ENCODE data around the gene LCLAT1. TPM values are rescaled to one million over a fixed set of nuclear protein-coding genes. Genes with fewer than 3 reads are reported as not detected.
A peak's percentile ranks its signal among the peaks of the same experiment; 100 is the strongest.

The LCLAT1 gene
- polyA plus RNA-seq, 1 donor (not counting 4 experiments of a cell fraction or from before 2014, with no cell fraction given) = 17.1 TPM

GRCh38 chr2:30422444-30423040, 24.5 kb upstream of the LCLAT1 start:
- Histone ChIP-seq H3K9ac (ENCODE audit: control insufficient read depth, extremely low read depth, insufficient read depth, low read length) (no peak overlapping the region), H3K36me3 (ENCODE audit: control insufficient read depth in 2 of 2, extremely low read depth in 1 of 2, insufficient read depth in 2 of 2, low read length in 2 of 2) (no peaks in the 10 kb centered on the region), H2AFZ (ENCODE audit: control insufficient read depth, low read length) (peak overlapping the region; percentile 6), H3K27ac (ENCODE audit: control insufficient read depth, insufficient read depth, low read length) (no peak overlapping the region), H4K20me1 (ENCODE audit: control insufficient read depth, extremely low read depth, insufficient read depth, low read length) (no peaks in the 10 kb centered on the region), H3K79me2 (ENCODE audit: control insufficient read depth, insufficient read depth, low read length) (no peaks in the 10 kb centered on the region), H3K9me1 (ENCODE audit: control insufficient read depth, extremely low read depth, insufficient read depth, low read length) (no peaks in the 10 kb centered on the region), H3K27me3 (ENCODE audit: control insufficient read depth, extremely low read depth, insufficient read depth, low read length) (no peaks in the 10 kb centered on the region), H3K4me1 (ENCODE audit: control insufficient read depth, extremely low read depth, insufficient read depth, low read length) (peaks cover 16% of the 10 kb centered on the region), H3K4me3 (ENCODE audit: control insufficient read depth in 2 of 3, extremely low read depth in 1 of 3, insufficient read depth in 2 of 3, low read depth in 1 of 3, low read length in 3 of 3) (peak overlapping the region in 1 of 3 experiments; percentile 9), H3K4me2 (ENCODE audit: control insufficient read depth, extremely low read depth, insufficient read depth, low read depth, low read length) (peak overlapping the region; percentile 64), H3K9me3 (ENCODE audit: control insufficient read depth, low read depth, low read length) (no peaks in the 10 kb centered on the region)
- dilution Hi-C loops (cut with MboI; ENCODE audit: extremely low pct_ligation_motif_present, low sequenced_read_pairs) = no loop called here
- TF ChIP-seq EZH2 (IDR thresholded peaks at IDR 0.05; ENCODE audit: low read length) = no peak
- TF ChIP-seq CTCF (optimal IDR thresholded peaks at IDR 0.05 in 1 of 3, IDR thresholded peaks at IDR 0.05 in 1 of 3, conservative IDR thresholded peaks at IDR 0.05 in 1 of 3; ENCODE audit: extremely low read depth in 1 of 3, insufficient read depth in 2 of 3, low read length in 3 of 3) = no peak
- DNase-seq (ENCODE audit: low read depth, low spot score) = no peak
- FAIRE-seq = no peak

GRCh38 chr2:30424231-30424630, 22.8 kb upstream of the LCLAT1 start:
- dilution Hi-C loops (cut with MboI; ENCODE audit: extremely low pct_ligation_motif_present, low sequenced_read_pairs) = no loop called here
- H3K9me3 ChIP-seq (ENCODE audit: control insufficient read depth, low read depth, low read length) = no peaks in the 10 kb centered on the region
- no peak overlapping the region for H3K4me2 ChIP-seq (ENCODE audit: control insufficient read depth, extremely low read depth, insufficient read depth, low read depth, low read length)
- no peak overlapping the region for H2AFZ ChIP-seq (ENCODE audit: control insufficient read depth, low read length)
- peaks cover 16% of the 10 kb centered on the region for H3K4me1 ChIP-seq (ENCODE audit: control insufficient read depth, extremely low read depth, insufficient read depth, low read length)
- no peaks in the 10 kb centered on the region for H3K36me3 ChIP-seq (ENCODE audit: control insufficient read depth in 2 of 2, extremely low read depth in 1 of 2, insufficient read depth in 2 of 2, low read length in 2 of 2)
- H3K27ac ChIP-seq (ENCODE audit: control insufficient read depth, insufficient read depth, low read length) = no peak overlapping the region
- FAIRE-seq = no peak
- no peaks in the 10 kb centered on the region for H3K79me2 ChIP-seq (ENCODE audit: control insufficient read depth, insufficient read depth, low read length)
- H3K4me3 ChIP-seq (ENCODE audit: control insufficient read depth in 2 of 3, extremely low read depth in 1 of 3, insufficient read depth in 2 of 3, low read depth in 1 of 3, low read length in 3 of 3) = no peak overlapping the region
- no peaks in the 10 kb centered on the region for H3K9me1 ChIP-seq (ENCODE audit: control insufficient read depth, extremely low read depth, insufficient read depth, low read length)
- H3K27me3 ChIP-seq (ENCODE audit: control insufficient read depth, extremely low read depth, insufficient read depth, low read length) = no peaks in the 10 kb centered on the region
- no peaks in the 10 kb centered on the region for H4K20me1 ChIP-seq (ENCODE audit: control insufficient read depth, extremely low read depth, insufficient read depth, low read length)
- DNase-seq (ENCODE audit: low read depth, low spot score) = no peak
- TF ChIP-seq CTCF (optimal IDR thresholded peaks at IDR 0.05 in 1 of 3, IDR thresholded peaks at IDR 0.05 in 1 of 3, conservative IDR thresholded peaks at IDR 0.05 in 1 of 3; ENCODE audit: extremely low read depth in 1 of 3, insufficient read depth in 2 of 3, low read length in 3 of 3) (no peak), EZH2 (IDR thresholded peaks at IDR 0.05; ENCODE audit: low read length) (no peak)
- no peak overlapping the region for H3K9ac ChIP-seq (ENCODE audit: control insufficient read depth, extremely low read depth, insufficient read depth, low read length)
